Lung (tissue), 12 donors: ENCODE results near the gene CLDN6. TPM values are rescaled to one million over a fixed set of nuclear protein-coding genes. Genes with fewer than 3 reads are reported as not detected.

Experiments
- ATAC-seq: fragments of 200-7000 bp; cut with Tn5 transposase; one replicate; pipeline ENCODE4 v1.9.1; 2020; ENCODE audit warnings: moderate number of reproducible peaks; ENCODE audit not compliant: insufficient read depth, low FRiP score
- DNase-seq, 3 donors: peaks; one replicate each; pipeline ENCODE4 v3.0.0-alpha.2; 2013 to 2017
- H3K27ac ChIP-seq, 2 donors: one replicate each; pipeline ENCODE4 v1.5.1; 2013; ENCODE audit warnings: mild to moderate bottlenecking in 2 of 2, moderate library complexity in 2 of 2, control low read depth in 1 of 2, inconsistent platforms in 1 of 2, low read depth in 1 of 2, low read length in 1 of 2
- H3K27me3 ChIP-seq, 3 donors: one replicate each; pipeline ENCODE4 v1.5.1; 2013; ENCODE audit warnings: low read length in 2 of 3; ENCODE audit not compliant: control insufficient read depth in 3 of 3, insufficient read depth in 3 of 3
- H3K36me3 ChIP-seq, 4 donors: one replicate each; pipeline ENCODE4 v1.5.1; 2013; ENCODE audit warnings: low read length in 4 of 4, mild to moderate bottlenecking in 1 of 4, moderate library complexity in 1 of 4; ENCODE audit not compliant: control insufficient read depth in 4 of 4, insufficient read depth in 4 of 4
- H3K4me1 ChIP-seq, 5 donors: one replicate each; pipeline ENCODE4 v1.5.1; 2013; ENCODE audit warnings: low read length in 5 of 5, mild to moderate bottlenecking in 2 of 5, moderate library complexity in 1 of 5; ENCODE audit not compliant: control insufficient read depth in 5 of 5, insufficient read depth in 5 of 5
- H3K4me3 ChIP-seq: one replicate; pipeline ENCODE4 v1.5.1; 2013; ENCODE audit warnings: mild to moderate bottlenecking, control low read depth, moderate library complexity
- H3K9ac ChIP-seq, 2 donors: one replicate each; pipeline ENCODE4 v1.5.1; 2013; ENCODE audit warnings: low read length in 2 of 2, control low read depth in 1 of 2; ENCODE audit not compliant: insufficient read depth in 1 of 2
- H3K9me3 ChIP-seq, 4 donors: one replicate each; pipeline ENCODE4 v1.5.1; 2013; ENCODE audit warnings: low read length in 3 of 4, mild to moderate bottlenecking in 1 of 4, moderate library complexity in 1 of 4; ENCODE audit not compliant: control insufficient read depth in 4 of 4, insufficient read depth in 3 of 4
- WGBS, 2 donors: extraction: QIAGEN DNeasy Blood & Tissue Kit; methylation state at CpG; one replicate each; pipeline ENCODE4 v1.1.7; 2013; 5-methylcytosine and 5-hydroxymethylcytosine counted together
- polyA plus RNA-seq, 2 donors: library from polyadenylated mRNA; stranded (reverse); fragments of 200-250 nt; gene quantifications; one replicate each; pipeline ENCODE4 v1.2.1, GENCODE V29; 2013
- total RNA-seq, 2 donors: library from RNA; depleted of rRNA in 1 of 2; stranded (reverse); fragments of >200 nt in 1 of 2; gene quantifications; one replicate each; pipeline ENCODE4 v1.2.1, GENCODE V29; 2014 to 2021
- TF ChIP-seq, protein P1 (sequence below): IDR thresholded peaks from 2 replicates; pipeline ENCODE4 v1.5.1; 2012; ENCODE audit warnings: mild to moderate bottlenecking; ENCODE audit errors: control extremely low read depth, extremely low read depth
- donor health status: control.
- donor health status: control.
- donor health status: Bipolar disorder and iron deficiency.
- donor health status: healthy.
- donor health status: DM: yes; HTN: yes; CAD: no.

The CLDN6 gene
- total and polyA plus RNA-seq, 4 donors, result 0.10 to 7.1 (median 0.92) TPM; not detected in 1

DNA sequence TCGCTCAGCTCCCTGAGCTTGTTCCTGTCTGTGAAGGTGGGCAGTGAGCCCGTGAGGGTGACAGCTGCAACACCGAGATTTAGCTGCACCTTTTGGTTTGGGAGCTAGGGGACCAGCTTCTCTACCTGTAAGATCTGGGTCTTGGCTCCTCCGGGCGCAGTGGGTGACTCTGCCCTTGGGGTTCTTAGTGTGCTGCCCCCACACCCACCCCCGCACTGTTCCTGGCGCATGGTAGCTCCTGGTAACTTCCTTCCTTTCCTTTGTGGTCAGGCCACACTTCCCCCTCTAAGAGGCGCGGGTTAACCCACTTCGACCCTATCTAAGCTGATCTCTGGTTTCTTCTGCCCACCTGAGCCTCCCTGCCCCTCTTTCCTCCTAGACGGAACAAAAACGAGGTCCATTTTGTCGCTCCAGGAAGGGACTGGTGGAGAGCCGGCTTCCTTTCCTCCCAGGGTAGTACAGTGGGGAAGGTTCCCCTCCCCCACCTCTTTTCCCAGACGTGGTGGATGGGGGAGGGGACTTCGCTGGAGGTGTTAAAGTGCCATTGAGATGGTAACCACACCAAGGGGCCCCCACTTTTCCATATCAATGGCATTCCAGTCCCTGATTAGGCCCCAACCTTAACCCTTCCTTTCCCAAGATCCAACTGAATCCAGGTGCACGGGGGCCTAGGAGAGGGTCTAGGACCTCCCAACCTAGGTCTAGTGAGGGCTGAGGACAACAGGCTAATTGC, 9.9 kb downstream of the CLDN6 start:
- ATAC-seq, result no peak
- TF ChIP-seq, protein P1, sequence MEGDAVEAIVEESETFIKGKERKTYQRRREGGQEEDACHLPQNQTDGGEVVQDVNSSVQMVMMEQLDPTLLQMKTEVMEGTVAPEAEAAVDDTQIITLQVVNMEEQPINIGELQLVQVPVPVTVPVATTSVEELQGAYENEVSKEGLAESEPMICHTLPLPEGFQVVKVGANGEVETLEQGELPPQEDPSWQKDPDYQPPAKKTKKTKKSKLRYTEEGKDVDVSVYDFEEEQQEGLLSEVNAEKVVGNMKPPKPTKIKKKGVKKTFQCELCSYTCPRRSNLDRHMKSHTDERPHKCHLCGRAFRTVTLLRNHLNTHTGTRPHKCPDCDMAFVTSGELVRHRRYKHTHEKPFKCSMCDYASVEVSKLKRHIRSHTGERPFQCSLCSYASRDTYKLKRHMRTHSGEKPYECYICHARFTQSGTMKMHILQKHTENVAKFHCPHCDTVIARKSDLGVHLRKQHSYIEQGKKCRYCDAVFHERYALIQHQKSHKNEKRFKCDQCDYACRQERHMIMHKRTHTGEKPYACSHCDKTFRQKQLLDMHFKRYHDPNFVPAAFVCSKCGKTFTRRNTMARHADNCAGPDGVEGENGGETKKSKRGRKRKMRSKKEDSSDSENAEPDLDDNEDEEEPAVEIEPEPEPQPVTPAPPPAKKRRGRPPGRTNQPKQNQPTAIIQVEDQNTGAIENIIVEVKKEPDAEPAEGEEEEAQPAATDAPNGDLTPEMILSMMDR, result no peak
- DNase-seq, result peak in 2 of 3 donors; percentile 60 to 81
- 6 to 15% methylated on average over 17 of the region's 17 CpGs for WGBS, 2 donors
- Histone ChIP-seq H3K4me3 (no peak overlapping the region), H3K4me1 (peaks cover 0 to 29% (median 2%) of the 10 kb centered on the region in 5 donors), H3K27me3 (peaks cover 0 to 41% (median 22%) of the 10 kb centered on the region in 3 donors), H3K9me3 (peaks cover 0 to 2% (median 0%) of the 10 kb centered on the region in 4 donors), H3K9ac (peak overlapping the region in 1 of 2 donors; percentile 29), H3K36me3 (no peaks in the 10 kb centered on the region), H3K27ac (peak overlapping the region in 1 of 2 donors; percentile 7)

DNA sequence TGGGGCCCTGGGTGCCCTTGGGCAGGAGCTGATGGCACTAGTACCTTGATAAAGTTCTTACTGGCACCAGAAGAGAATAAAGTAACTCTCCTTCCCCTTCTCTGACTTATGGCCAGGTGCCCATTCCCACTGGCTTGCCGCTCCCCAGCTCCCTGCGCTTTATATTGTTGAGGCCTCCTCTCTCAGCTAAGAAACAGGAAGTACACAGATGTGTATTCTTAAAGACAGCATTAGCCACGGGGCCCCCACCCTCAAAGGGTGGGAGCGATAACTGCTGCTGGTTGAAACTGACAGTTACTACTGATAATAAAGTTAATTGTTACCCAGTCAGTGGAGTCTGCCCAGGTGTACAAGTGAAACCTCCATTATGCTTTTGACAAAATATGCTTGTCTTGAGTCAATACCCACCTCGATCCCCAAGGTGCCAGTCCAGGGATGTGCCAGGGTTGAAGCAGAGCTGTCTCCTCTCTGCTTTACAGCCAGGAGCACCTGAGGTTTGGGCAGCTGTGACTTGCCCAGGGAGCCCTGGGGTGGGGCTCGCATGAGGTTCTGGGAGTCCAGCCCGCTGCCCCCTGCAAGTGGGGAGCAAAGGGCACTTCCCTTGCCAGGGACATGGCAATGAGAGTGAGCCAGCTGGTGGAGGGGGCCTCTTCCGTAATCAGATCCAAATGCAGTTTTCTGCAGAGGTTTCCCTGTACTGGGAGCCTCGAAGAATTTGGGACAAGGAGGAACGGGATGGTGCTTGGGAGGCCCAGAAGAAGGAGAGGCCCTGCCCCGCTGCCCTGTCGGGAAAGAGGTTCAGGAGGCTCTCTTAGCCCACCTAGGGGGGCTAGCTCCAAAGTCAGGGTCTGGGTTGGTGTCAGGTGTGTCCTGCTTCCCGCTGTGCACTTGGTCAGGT, 10.7 kb downstream of the CLDN6 start:
- no peaks in the 10 kb centered on the region for H3K36me3 ChIP-seq
- peaks cover 0 to 26% (median 2%) of the 10 kb centered on the region in 5 donors for H3K4me1 ChIP-seq
- no peak overlapping the region for H3K4me3 ChIP-seq
- DNase-seq (no peak), ATAC-seq (no peak)
- TF ChIP-seq, protein P1, result no peak
- peaks cover 0 to 40% (median 15%) of the 10 kb centered on the region in 3 donors for H3K27me3 ChIP-seq
- H3K27ac ChIP-seq, result peak overlapping the region in 1 of 2 donors; percentile 30
- peaks cover 0 to 2% (median 0%) of the 10 kb centered on the region in 4 donors for H3K9me3 ChIP-seq
- 21 to 48% methylated on average over 13 of the region's 13 CpGs for WGBS, 2 donors
- peak overlapping the region in 1 of 2 donors; percentile 29 for H3K9ac ChIP-seq

GRCh38 chr16:3004781-3005284, 13.2 kb downstream of the CLDN6 start:
- no peak for ATAC-seq
- no peaks in the 10 kb centered on the region for H3K9me3 ChIP-seq
- H3K27me3 ChIP-seq, result peaks cover 0 to 30% (median 10%) of the 10 kb centered on the region in 3 donors
- TF ChIP-seq, protein P1, result no peak
- 9 to 13% methylated on average over 22 to 25 of the region's 25 CpGs for WGBS, 2 donors
- H3K4me1 ChIP-seq, result peaks cover 0 to 18% (median 2%) of the 10 kb centered on the region in 5 donors
- no peak for DNase-seq
- H3K4me3 ChIP-seq, result no peak overlapping the region
- peak overlapping the region; percentile 60 to 83 for H3K27ac ChIP-seq
- H3K36me3 ChIP-seq, result no peaks in the 10 kb centered on the region
- H3K9ac ChIP-seq, result no peak overlapping the region
